Ovary (tissue), 3 donors: ENCODE measurements around the gene TCERG1L.

Experiments
- CTCF ChIP-seq, 3 donors: fragments of 450-650 bp in 2 of 3; fragments of 200-600 bp in 1 of 3; IDR thresholded peaks; one replicate each; pipeline versions ENCODE4 v1.5.1 to v1.8.0; 2016 to 2022; ENCODE audit warnings: antibody characterized with exemption in 3 of 3, mild to moderate bottlenecking in 1 of 3
- POLR2A ChIP-seq: fragments of 450-650 bp; IDR thresholded peaks from one replicate; pipeline ENCODE4 v1.6.1; 2017; ENCODE audit warnings: antibody characterized with exemption, mild to moderate bottlenecking, moderate library complexity
- donor health status: DM: no; HTN: no; CAD: no.

DNA sequence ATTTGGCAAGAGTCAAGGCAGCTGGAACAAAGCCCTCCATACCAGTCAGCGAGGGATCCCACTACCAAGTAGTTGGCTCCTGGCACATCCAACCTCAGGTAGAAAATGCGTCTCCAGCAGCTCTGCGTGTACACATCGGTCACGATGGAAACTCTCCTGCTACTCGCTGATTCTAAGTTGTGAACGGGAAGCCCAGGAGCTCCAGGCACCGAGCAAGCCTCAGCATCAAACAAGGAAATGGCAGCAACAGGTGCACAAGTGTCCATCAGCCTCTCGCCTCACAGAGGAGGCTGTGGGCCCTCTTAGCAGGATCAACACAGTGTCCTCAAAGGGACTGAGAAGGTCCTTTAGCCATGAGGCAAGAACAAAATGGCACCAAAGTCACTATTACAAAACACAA, 127.0 kb downstream of the TCERG1L start:
- no peak for TF ChIP-seq CTCF (IDR thresholded peaks at IDR 0.05)
- TF ChIP-seq POLR2A, result no peak
